Smooth muscle cell (in vitro differentiated cells): ENCODE results near the gene ARHGAP31. TPM values are rescaled to one million over a fixed set of nuclear protein-coding genes. Genes with fewer than 3 reads are reported as not detected.

Experiments
- DNase-seq: peaks from one replicate; lab custom pipeline; 2025; ENCODE audit not compliant: unreplicated experiment; lab: John Stamatoyannopoulos, UW
- H2AFZ ChIP-seq: fragments of 200-600 bp; sonication (generic); 2 replicates; pipeline ENCODE4 v1.6.0; 2016; ENCODE audit warnings: antibody characterized with exemption, low read depth, mild to moderate bottlenecking
- H3F3A ChIP-seq: fragments of 200-600 bp; sonication (generic); 2 replicates; pipeline ENCODE4 v1.6.0; 2017; ENCODE audit warnings: antibody characterized with exemption, low read depth
- H3K27ac ChIP-seq: fragments of 200-600 bp; sonication (generic); 2 replicates; pipeline ENCODE4 v1.5.1; 2016; ENCODE audit warnings: low read depth, mild to moderate bottlenecking
- H3K27me3 ChIP-seq: fragments of 200-600 bp; sonication (generic); 2 replicates; pipeline ENCODE4 v1.6.1; 2016; ENCODE audit warnings: low read depth, mild to moderate bottlenecking
- H3K36me3 ChIP-seq: fragments of 200-600 bp; sonication (generic); 2 replicates; pipeline ENCODE4 v1.5.1; 2016; ENCODE audit warnings: low read depth
- H3K4me1 ChIP-seq: fragments of 200-600 bp; sonication (generic); 2 replicates; pipeline ENCODE4 v1.5.1; 2016; ENCODE audit warnings: low read depth
- H3K4me2 ChIP-seq: fragments of 200-600 bp; sonication (generic); 2 replicates; pipeline ENCODE4 v1.6.0; 2016; ENCODE audit warnings: mild to moderate bottlenecking
- H3K4me3 ChIP-seq: fragments of 200-600 bp; sonication (generic); 2 replicates; pipeline ENCODE4 v1.5.1; 2016; ENCODE audit warnings: mild to moderate bottlenecking
- H3K79me2 ChIP-seq: fragments of 200-600 bp; sonication (generic); 2 replicates; pipeline ENCODE4 v1.6.0; 2016; ENCODE audit warnings: low read depth, mild to moderate bottlenecking
- H3K9ac ChIP-seq: fragments of 200-600 bp; sonication (generic); 2 replicates; pipeline ENCODE4 v1.6.0; 2016; ENCODE audit warnings: low read depth
- H3K9me3 ChIP-seq: fragments of 200-600 bp; sonication (generic); replicated peaks from 2 replicates; pipeline ENCODE4 v1.5.1; 2016; ENCODE audit warnings: low read depth
- H4K20me1 ChIP-seq: fragments of 200-600 bp; sonication (generic); 2 replicates; pipeline ENCODE4 v1.6.0; 2016; ENCODE audit warnings: low read depth
- WGBS: methylation state at CpG from one replicate; pipeline ENCODE4 v1.1.7; 2016; ENCODE audit warnings: low lambda C conversion rate; 5-methylcytosine and 5-hydroxymethylcytosine counted together
- polyA plus RNA-seq: library from polyadenylated mRNA; unstranded; fragments of >200 nt; fragmentation: Nextera tagmentation; extraction: Ambion mirVana; gene quantifications from 2 replicates; pipeline ENCODE4 v1.2.1, GENCODE V29; 2016
- total RNA-seq: library from RNA; depleted of rRNA; stranded (reverse); fragments of >200 nt; gene quantifications from 2 replicates; pipeline ENCODE4 v1.2.3, GENCODE V29; 2014
- TF ChIP-seq, protein P1 (sequence below): fragments of 200-600 bp; sonication (generic); IDR thresholded peaks from 2 replicates; pipeline ENCODE4 v1.5.1; 2017; ENCODE audit warnings: borderline replicate concordance, mild to moderate bottlenecking, antibody characterized with exemption; ENCODE audit not compliant: insufficient read depth, poor library complexity, severe bottlenecking

The ARHGAP31 gene
- total and polyA plus RNA-seq, 2 experiments from 2014 or later: 6.1 to 10.9 TPM

GRCh38 chr3:119418641-119419040, 124.5 kb downstream of the ARHGAP31 start:
- Histone ChIP-seq H3F3A (no peaks in the 10 kb centered on the region), H3K36me3 (no peaks in the 10 kb centered on the region), H2AFZ (no peak overlapping the region), H3K79me2 (no peaks in the 10 kb centered on the region), H4K20me1 (no peaks in the 10 kb centered on the region), H3K9me3 (no peaks in the 10 kb centered on the region), H3K9ac (no peak overlapping the region), H3K4me3 (no peak overlapping the region), H3K4me1 (no peaks in the 10 kb centered on the region), H3K27ac (no peak overlapping the region), H3K4me2 (no peak overlapping the region), H3K27me3 (no peaks in the 10 kb centered on the region)
- TF ChIP-seq, protein P1, sequence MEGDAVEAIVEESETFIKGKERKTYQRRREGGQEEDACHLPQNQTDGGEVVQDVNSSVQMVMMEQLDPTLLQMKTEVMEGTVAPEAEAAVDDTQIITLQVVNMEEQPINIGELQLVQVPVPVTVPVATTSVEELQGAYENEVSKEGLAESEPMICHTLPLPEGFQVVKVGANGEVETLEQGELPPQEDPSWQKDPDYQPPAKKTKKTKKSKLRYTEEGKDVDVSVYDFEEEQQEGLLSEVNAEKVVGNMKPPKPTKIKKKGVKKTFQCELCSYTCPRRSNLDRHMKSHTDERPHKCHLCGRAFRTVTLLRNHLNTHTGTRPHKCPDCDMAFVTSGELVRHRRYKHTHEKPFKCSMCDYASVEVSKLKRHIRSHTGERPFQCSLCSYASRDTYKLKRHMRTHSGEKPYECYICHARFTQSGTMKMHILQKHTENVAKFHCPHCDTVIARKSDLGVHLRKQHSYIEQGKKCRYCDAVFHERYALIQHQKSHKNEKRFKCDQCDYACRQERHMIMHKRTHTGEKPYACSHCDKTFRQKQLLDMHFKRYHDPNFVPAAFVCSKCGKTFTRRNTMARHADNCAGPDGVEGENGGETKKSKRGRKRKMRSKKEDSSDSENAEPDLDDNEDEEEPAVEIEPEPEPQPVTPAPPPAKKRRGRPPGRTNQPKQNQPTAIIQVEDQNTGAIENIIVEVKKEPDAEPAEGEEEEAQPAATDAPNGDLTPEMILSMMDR: no peak
- DNase-seq: no peak

- TF ChIP-seq, protein P1: no peak
- H3K4me3 ChIP-seq: no peak overlapping the region
- no peaks in the 10 kb centered on the region for H3K79me2 ChIP-seq
- H4K20me1 ChIP-seq: no peaks in the 10 kb centered on the region
- DNase-seq: no peak
- no peak overlapping the region for H3K4me2 ChIP-seq
- H2AFZ ChIP-seq: no peak overlapping the region
- H3F3A ChIP-seq: no peaks in the 10 kb centered on the region
- 43% methylated on average over 2 of the region's 2 CpGs for WGBS
- no peaks in the 10 kb centered on the region for H3K36me3 ChIP-seq
- H3K4me1 ChIP-seq: no peaks in the 10 kb centered on the region
- H3K27ac ChIP-seq: no peak overlapping the region
- H3K27me3 ChIP-seq: no peaks in the 10 kb centered on the region
- no peaks in the 10 kb centered on the region for H3K9me3 ChIP-seq
- H3K9ac ChIP-seq: no peak overlapping the region
Observed at GRCh38 chr3:119420196-119420595, 126.0 kb downstream of the ARHGAP31 start.

DNA sequence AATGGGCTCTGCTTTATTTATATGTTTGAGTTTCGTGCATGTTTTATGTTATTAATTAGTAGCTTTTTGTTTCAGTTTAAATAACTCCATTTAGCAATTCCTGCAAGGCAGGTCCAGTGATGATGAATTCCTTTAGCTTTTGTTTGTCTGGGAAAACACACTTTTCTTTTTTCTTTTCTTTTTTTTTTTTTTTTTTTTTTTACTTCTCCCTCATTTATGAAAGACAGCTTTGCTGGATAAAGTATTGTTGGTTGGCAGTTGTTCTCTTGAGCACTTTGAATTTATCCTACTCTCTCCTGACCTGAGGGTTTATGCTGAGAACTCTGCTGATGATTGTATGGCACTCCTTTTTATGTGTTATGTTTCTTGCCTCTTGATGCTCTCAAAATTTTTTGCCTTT, 133.5 kb downstream of the ARHGAP31 start:
- Histone ChIP-seq H2AFZ (no peak overlapping the region), H3K9ac (no peak overlapping the region), H4K20me1 (no peaks in the 10 kb centered on the region), H3K79me2 (no peaks in the 10 kb centered on the region), H3K9me3 (peaks cover 27% of the 10 kb centered on the region), H3K36me3 (peaks cover 44% of the 10 kb centered on the region), H3F3A (peaks cover 9% of the 10 kb centered on the region), H3K27ac (no peak overlapping the region), H3K4me3 (no peak overlapping the region), H3K27me3 (no peaks in the 10 kb centered on the region), H3K4me1 (no peaks in the 10 kb centered on the region), H3K4me2 (no peak overlapping the region)
- 96% methylated on average over 1 of the region's 1 CpG for WGBS
- TF ChIP-seq, protein P1: no peak
- no peak for DNase-seq

DNA sequence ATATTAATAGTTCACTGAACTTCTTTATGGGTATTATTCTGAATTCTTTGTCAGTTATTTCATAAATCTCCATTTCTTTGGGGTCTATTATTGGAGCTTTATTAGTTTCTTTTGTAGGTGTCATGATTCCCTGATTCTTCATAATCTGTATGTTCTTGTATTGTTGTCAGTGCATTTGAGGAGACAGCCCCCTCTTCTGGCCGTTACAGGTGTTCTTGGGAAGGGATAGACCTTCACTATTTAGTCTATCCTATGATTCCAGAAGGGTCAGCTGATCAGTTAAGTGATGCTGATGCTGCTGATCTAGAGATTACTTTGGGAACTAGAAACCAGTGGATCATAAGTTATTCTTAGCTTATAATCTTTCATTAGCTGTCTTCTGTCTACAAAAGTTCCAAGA, 134.4 kb downstream of the ARHGAP31 start:
- Histone ChIP-seq H3K27me3 (no peaks in the 10 kb centered on the region), H3K9ac (no peak overlapping the region), H3K36me3 (peaks cover 53% of the 10 kb centered on the region), H3K4me1 (no peaks in the 10 kb centered on the region), H3K79me2 (no peaks in the 10 kb centered on the region), H3K9me3 (peaks cover 27% of the 10 kb centered on the region), H4K20me1 (no peaks in the 10 kb centered on the region), H3K4me2 (no peak overlapping the region), H3K4me3 (no peak overlapping the region), H3F3A (peaks cover 10% of the 10 kb centered on the region), H2AFZ (no peak overlapping the region), H3K27ac (no peak overlapping the region)
- TF ChIP-seq, protein P1: no peak
- DNase-seq: no peak
- 97% methylated on average over 1 of the region's 1 CpG for WGBS
